HepG2 (cell line): ENCODE data around the gene PCP4L1. TPM values are rescaled to one million over a fixed set of nuclear protein-coding genes. Genes with fewer than 3 reads are reported as not detected.

Experiments used
- BCL6 ChIP-seq: IDR thresholded peaks from 2 replicates; pipeline ENCODE4 v1.6.1; 2016; ENCODE audit warnings: missing genetic modification reagents, missing compliant biosample characterization
- CBX5 ChIP-seq: sonication (generic); formaldehyde crosslinking; IDR thresholded peaks from 2 replicates; pipeline ENCODE4 v1.4.0; 2020; ENCODE audit warnings: missing genetic modification reagents, borderline replicate concordance
- ESRRA ChIP-seq: sonication (generic); formaldehyde crosslinking; IDR thresholded peaks from 2 replicates; pipeline ENCODE4 v1.5.1; 2020; ENCODE audit warnings: mild to moderate bottlenecking, low read depth, missing genetic modification reagents
- ETV5 ChIP-seq: IDR thresholded peaks from 2 replicates; pipeline ENCODE4 v1.6.1; 2018; ENCODE audit warnings: missing biosample characterization, missing genetic modification reagents, inconsistent platforms, borderline replicate concordance
- ETV6 ChIP-seq: sonication (generic); formaldehyde crosslinking; conservative IDR thresholded peaks from 2 replicates; pipeline ENCODE4 v1.4.0; 2020; ENCODE audit warnings: missing genetic modification reagents
- HNF4A ChIP-seq: sonication (generic); formaldehyde crosslinking; IDR thresholded peaks from 2 replicates; pipeline ENCODE4 v1.4.0; 2020; ENCODE audit warnings: missing genetic modification reagents
- KDM6A ChIP-seq: IDR thresholded peaks from 2 replicates; pipeline ENCODE4 v1.6.1; 2016; ENCODE audit warnings: low read depth
- MED13 ChIP-seq: sonication (generic); formaldehyde crosslinking; IDR thresholded peaks from 2 replicates; pipeline ENCODE4 v1.5.0; 2020; ENCODE audit warnings: missing genetic modification reagents
- MEIS2 ChIP-seq: sonication (generic); formaldehyde crosslinking; IDR thresholded peaks from 2 replicates; pipeline ENCODE4 v1.9.0; 2021; ENCODE audit warnings: mild to moderate bottlenecking, missing genetic modification reagents
- NCOA1 ChIP-seq: sonication (generic); formaldehyde crosslinking; IDR thresholded peaks from 2 replicates; pipeline ENCODE4 v1.9.0; 2021; ENCODE audit warnings: missing genetic modification reagents
- PHF5A ChIP-seq: IDR thresholded peaks from one replicate; pipeline ENCODE4 v1.6.1; 2018; ENCODE audit warnings: low read depth, missing genetic modification reagents; ENCODE audit not compliant: unreplicated experiment
- SOX6 ChIP-seq, 2 experiments: fragments of 450-650 bp in 1 of 2; sonication (generic) in 1 of 2; formaldehyde crosslinking in 1 of 2; IDR thresholded peaks; 2 replicates each; pipeline versions ENCODE4 v1.4.0 to v1.6.1; 2017 to 2020; ENCODE audit warnings: antibody characterized with exemption in 1 of 2, mild to moderate bottlenecking in 1 of 2, missing genetic modification reagents in 1 of 2
- SP1 ChIP-seq, 2 experiments: fragments of 450-650 bp in 1 of 2; sonication (generic) in 1 of 2; formaldehyde crosslinking in 1 of 2; IDR thresholded peaks; 2 replicates each; pipeline versions ENCODE4 v1.4.0 to v1.6.1; 2016 to 2020; ENCODE audit warnings: missing genetic modification reagents in 1 of 2
- SYNCRIP ChIP-seq: fragments of 200-400 bp; formaldehyde crosslinking; IDR thresholded peaks from 2 replicates; pipeline ENCODE4 v1.6.1; 2018; ENCODE audit warnings: mild to moderate bottlenecking, low read depth, low read length; ENCODE audit not compliant: insufficient read depth
- TCF7 ChIP-seq: sonication (generic); IDR thresholded peaks from 2 replicates; pipeline ENCODE4 v1.6.1; 2016; ENCODE audit warnings: antibody characterized with exemption, low read depth
- ZNF260 ChIP-seq: sonication (generic); formaldehyde crosslinking; IDR thresholded peaks from 2 replicates; pipeline ENCODE4 v1.4.0; 2020; ENCODE audit warnings: missing genetic modification reagents, low read depth, mild to moderate bottlenecking, borderline replicate concordance
- ZNF335 ChIP-seq: sonication (generic); formaldehyde crosslinking; IDR thresholded peaks from 2 replicates; pipeline ENCODE4 v1.4.0; 2020; ENCODE audit warnings: missing genetic modification reagents
- ZNF430 ChIP-seq: sonication (generic); formaldehyde crosslinking; IDR thresholded peaks from 2 replicates; pipeline ENCODE4 v1.9.0; 2021; ENCODE audit warnings: mild to moderate bottlenecking, missing genetic modification reagents
- ZNF878 ChIP-seq: sonication (generic); formaldehyde crosslinking; IDR thresholded peaks from 2 replicates; pipeline ENCODE4 v1.8.1; 2023; ENCODE audit warnings: mild to moderate bottlenecking, missing genetic modification reagents, moderate library complexity
- polyA plus RNA-seq, 8 experiments: library from polyadenylated mRNA; depleted of rRNA in 3 of 8; stranded (reverse) in 7 of 8; unstranded in 1 of 8; fragments of >200 nt; fragmentation: Illumina TruSeq in 4 of 8; extraction: Trizol in 4 of 8; gene quantifications; 2 replicates each; pipeline versions ENCODE4 v1.2.1 to v1.2.3, GENCODE V29; 2011 to 2016; ENCODE audit warnings: low read depth in 4 of 8, missing spikeins in 1 of 8, mixed read lengths in 1 of 8; ENCODE audit not compliant: insufficient read depth in 1 of 8
- total RNA-seq, 5 experiments: library from RNA; depleted of rRNA; stranded (reverse); fragments of >200 nt; fragmentation: Illumina TruSeq; extraction: Trizol; gene quantifications; 2 replicates each; pipeline ENCODE4 v1.2.3, GENCODE V29; 2016; ENCODE audit warnings: low read depth in 1 of 5
- TF ChIP-seq, protein P1 (sequence below): fragments of 450-650 bp; IDR thresholded peaks from 2 replicates; pipeline ENCODE4 v1.6.1; 2016
- TF ChIP-seq, protein P2 (sequence below): sonication (generic); formaldehyde crosslinking; IDR thresholded peaks from 2 replicates; pipeline ENCODE4 v1.4.0; 2020; ENCODE audit warnings: mild to moderate bottlenecking, missing genetic modification reagents
- TF ChIP-seq, protein P3 (sequence below): sonication (generic); formaldehyde crosslinking; IDR thresholded peaks from 2 replicates; pipeline ENCODE4 v1.4.0; 2020; ENCODE audit warnings: low read depth, missing genetic modification reagents

Gene PCP4L1
- total and polyA plus RNA-seq, 2 of the 13 experiments (the other 11 are each of a cell fraction or from before 2014, with no cell fraction given), result 0.28 TPM; not detected in 1

DNA sequence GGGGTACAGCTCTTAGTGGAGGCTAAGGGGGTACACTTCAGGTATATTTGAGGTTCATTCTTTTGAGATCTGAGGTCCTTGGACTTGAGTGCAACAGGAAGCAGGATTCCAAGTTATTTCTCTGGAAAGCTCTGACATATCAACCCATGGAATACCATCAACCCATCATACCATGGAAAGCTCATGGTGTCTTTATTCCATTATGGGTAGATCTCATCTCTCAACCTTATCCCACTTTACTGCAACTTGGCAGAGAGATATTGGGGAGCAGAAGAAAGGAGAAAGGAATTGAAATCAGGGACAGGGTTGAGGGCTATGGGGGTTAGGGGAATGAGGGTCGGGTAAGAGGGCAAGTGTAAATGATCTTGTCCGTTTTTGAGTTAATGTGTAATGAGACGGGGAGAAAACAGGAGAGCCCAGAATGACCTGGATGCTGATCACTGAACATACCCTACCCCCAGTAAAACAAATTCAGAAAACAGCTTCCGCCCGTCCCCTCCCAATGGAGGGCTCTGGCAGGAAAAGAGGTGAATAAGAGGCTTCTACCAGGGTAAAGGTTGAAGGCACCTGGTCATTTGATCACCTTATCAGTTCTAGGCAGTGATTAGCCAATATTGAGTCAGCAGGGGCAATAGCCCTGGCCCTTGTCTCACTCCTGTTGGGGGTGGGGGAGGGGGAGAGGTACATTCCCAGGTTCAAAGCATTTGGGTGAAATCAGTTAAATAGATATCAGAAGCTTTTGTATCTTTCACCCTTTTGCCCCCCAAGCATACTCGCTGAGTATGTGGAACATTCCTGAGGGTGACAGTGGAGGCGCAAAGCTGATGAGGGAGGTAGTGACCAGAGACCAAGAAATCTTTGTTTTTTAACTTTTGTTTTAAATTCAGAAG is 34.5 kb upstream of the PCP4L1 start (continued):
- TF ChIP-seq CBX5 (CRISPR knock-in tag) (peak; percentile 37; the same call in 1 of the 2 replicates), SOX6 (IDR thresholded peaks at IDR 0.05) (no peak), SOX6 (CRISPR knock-in tag; IDR thresholded peaks at IDR 0.05) (peak; percentile 96), TCF7 (peak; percentile 93), ETV5 (peak; percentile 98), NCOA1 (CRISPR knock-in tag) (0 out of 2 replicates have a peak, but pooled peaks have one; percentile 18), PHF5A (CRISPR knock-in tag) (no peak), MED13 (CRISPR knock-in tag) (peak; percentile 98), BCL6 (CRISPR knock-in tag) (peak; percentile 83), HNF4A (CRISPR knock-in tag) (peak; percentile 89), ZNF260 (CRISPR knock-in tag) (no peak), SYNCRIP (no peak), ZNF335 (CRISPR knock-in tag) (peak; percentile 7; the same call in 1 of the 2 replicates), ESRRA (CRISPR knock-in tag) (peak; percentile 25; the same call in 1 of the 2 replicates), ZNF878 (CRISPR knock-in tag) (peak; percentile 93), ZNF430 (CRISPR knock-in tag) (peak; percentile 59; the same call in 1 of the 2 replicates), SP1 (IDR thresholded peaks at IDR 0.05) (no peak), SP1 (CRISPR knock-in tag; IDR thresholded peaks at IDR 0.05) (no peak), MEIS2 (CRISPR knock-in tag) (peak; percentile 62; the same call in 1 of the 2 replicates), ETV6 (CRISPR knock-in tag) (0 out of 2 replicates have a peak, but pooled peaks have one; percentile 26), KDM6A (CRISPR knock-in tag) (peak; percentile 91)
- TF ChIP-seq, protein P1, sequence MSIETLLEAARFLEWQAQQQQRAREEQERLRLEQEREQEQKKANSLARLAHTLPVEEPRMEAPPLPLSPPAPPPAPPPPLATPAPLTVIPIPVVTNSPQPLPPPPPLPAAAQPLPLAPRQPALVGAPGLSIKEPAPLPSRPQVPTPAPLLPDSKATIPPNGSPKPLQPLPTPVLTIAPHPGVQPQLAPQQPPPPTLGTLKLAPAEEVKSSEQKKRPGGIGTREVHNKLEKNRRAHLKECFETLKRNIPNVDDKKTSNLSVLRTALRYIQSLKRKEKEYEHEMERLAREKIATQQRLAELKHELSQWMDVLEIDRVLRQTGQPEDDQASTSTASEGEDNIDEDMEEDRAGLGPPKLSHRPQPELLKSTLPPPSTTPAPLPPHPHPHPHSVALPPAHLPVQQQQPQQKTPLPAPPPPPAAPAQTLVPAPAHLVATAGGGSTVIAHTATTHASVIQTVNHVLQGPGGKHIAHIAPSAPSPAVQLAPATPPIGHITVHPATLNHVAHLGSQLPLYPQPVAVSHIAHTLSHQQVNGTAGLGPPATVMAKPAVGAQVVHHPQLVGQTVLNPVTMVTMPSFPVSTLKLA, result no peak
- TF ChIP-seq, protein P2, sequence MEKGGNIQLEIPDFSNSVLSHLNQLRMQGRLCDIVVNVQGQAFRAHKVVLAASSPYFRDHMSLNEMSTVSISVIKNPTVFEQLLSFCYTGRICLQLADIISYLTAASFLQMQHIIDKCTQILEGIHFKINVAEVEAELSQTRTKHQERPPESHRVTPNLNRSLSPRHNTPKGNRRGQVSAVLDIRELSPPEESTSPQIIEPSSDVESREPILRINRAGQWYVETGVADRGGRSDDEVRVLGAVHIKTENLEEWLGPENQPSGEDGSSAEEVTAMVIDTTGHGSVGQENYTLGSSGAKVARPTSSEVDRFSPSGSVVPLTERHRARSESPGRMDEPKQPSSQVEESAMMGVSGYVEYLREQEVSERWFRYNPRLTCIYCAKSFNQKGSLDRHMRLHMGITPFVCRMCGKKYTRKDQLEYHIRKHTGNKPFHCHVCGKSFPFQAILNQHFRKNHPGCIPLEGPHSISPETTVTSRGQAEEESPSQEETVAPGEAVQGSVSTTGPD (CRISPR knock-in tag), result 0 out of 2 replicates have a peak, but pooled peaks have one; percentile 53
- TF ChIP-seq, protein P3, sequence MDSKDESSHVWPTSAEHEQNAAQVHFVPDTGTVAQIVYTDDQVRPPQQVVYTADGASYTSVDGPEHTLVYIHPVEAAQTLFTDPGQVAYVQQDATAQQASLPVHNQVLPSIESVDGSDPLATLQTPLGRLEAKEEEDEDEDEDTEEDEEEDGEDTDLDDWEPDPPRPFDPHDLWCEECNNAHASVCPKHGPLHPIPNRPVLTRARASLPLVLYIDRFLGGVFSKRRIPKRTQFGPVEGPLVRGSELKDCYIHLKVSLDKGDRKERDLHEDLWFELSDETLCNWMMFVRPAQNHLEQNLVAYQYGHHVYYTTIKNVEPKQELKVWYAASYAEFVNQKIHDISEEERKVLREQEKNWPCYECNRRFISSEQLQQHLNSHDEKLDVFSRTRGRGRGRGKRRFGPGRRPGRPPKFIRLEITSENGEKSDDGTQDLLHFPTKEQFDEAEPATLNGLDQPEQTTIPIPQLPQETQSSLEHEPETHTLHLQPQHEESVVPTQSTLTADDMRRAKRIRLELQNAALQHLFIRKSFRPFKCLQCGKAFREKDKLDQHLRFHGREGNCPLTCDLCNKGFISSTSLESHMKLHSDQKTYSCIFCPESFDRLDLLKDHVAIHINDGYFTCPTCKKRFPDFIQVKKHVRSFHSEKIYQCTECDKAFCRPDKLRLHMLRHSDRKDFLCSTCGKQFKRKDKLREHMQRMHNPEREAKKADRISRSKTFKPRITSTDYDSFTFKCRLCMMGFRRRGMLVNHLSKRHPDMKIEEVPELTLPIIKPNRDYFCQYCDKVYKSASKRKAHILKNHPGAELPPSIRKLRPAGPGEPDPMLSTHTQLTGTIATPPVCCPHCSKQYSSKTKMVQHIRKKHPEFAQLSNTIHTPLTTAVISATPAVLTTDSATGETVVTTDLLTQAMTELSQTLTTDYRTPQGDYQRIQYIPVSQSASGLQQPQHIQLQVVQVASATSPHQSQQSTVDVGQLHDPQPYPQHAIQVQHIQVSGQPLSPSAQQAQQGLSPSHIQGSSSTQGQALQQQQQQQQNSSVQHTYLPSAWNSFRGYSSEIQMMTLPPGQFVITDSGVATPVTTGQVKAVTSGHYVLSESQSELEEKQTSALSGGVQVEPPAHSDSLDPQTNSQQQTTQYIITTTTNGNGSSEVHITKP (CRISPR knock-in tag), result peak; percentile 74; the same call in 1 of the 2 replicates
